HCT116 (cell line): ENCODE results near the gene PNP. TPM values are rescaled to one million over a fixed set of nuclear protein-coding genes. Genes with fewer than 3 reads are reported as not detected.

Source experiments
- ATAC-seq: fragments of 200-7000 bp; cut with Tn5 transposase; 2 replicates; pipeline ENCODE4 v1.9.1; 2020; ENCODE audit warnings: mild to moderate bottlenecking, moderate library complexity
- BruUV-seq: library from RNA; stranded (reverse); fragments of 400-500 nt; replicated peaks from 2 replicates; lab custom pipeline; 2021; lab: Mats Ljungman, UMichigan
- CTCF ChIA-PET: fragments of 300-600 bp; sonication (Branson Sonifier 250); formaldehyde crosslinking; loops from one replicate; lab custom pipeline; 2021; ENCODE audit warnings: antibody characterized with exemption; lab: Charles Lee
- POLR2A ChIA-PET: fragments of 300-600, 350-600 bp; sonication (Branson Sonifier 250); formaldehyde crosslinking; loops from one replicate; lab custom pipeline; 2021; ENCODE audit warnings: antibody characterized with exemption; lab: Charles Lee
- RAD21 ChIA-PET, 2 experiments: fragments of 300-600 bp; sonication (Branson Sonifier 250); formaldehyde crosslinking; loops; one replicate each; lab custom pipeline; 2023; ENCODE audit warnings: low total read pairs in 2 of 2; ENCODE audit not compliant: uncharacterized antibody in 2 of 2, unreplicated experiment in 2 of 2, low non-redundant PET in 1 of 2; lab: Charles Lee
- DNase-seq: peaks from one replicate; pipeline ENCODE4 v3.0.0-alpha.2; 2010; ENCODE audit warnings: low read depth, low spot score
- H2AFZ ChIP-seq: fragments of 200-600 bp; shearing (Covaris generic), sonication (generic); 2 replicates; pipeline ENCODE4 v1.6.1; 2017; ENCODE audit warnings: low read depth, mixed run types, mixed read lengths, antibody characterized with exemption, low read length; ENCODE audit not compliant: poor library complexity, severe bottlenecking
- H3K27ac ChIP-seq: 2 replicates; pipeline ENCODE4 v1.5.1; 2012; ENCODE audit warnings: low read depth, low read length
- H3K27me3 ChIP-seq: fragments of 200-600 bp; sonication (generic); 2 replicates; pipeline ENCODE4 v1.6.1; 2016; ENCODE audit warnings: mixed run types, low read length, mixed read lengths; ENCODE audit not compliant: insufficient read depth
- H3K36me3 ChIP-seq, 2 experiments: fragments of 200-500 bp in 1 of 2; fragments of 200-600 bp in 1 of 2; sonication (Bioruptor generic) in 1 of 2; sonication (generic) in 1 of 2; 2 replicates each; pipeline versions ENCODE4 v1.5.1 to v1.6.1; 2014 to 2016; ENCODE audit warnings: low read length in 2 of 2, inconsistent platforms in 1 of 2, mixed read lengths in 1 of 2, mixed run types in 1 of 2; ENCODE audit not compliant: insufficient read depth in 2 of 2, control insufficient read depth in 1 of 2
- H3K4me1 ChIP-seq, 2 experiments: fragments of 200-600 bp in 1 of 2; sonication (generic) in 1 of 2; 2 replicates each; pipeline versions ENCODE4 v1.5.1 to v1.6.1; 2012 to 2017; ENCODE audit warnings: low read length in 2 of 2, inconsistent platforms in 1 of 2, mild to moderate bottlenecking in 1 of 2, mixed read lengths in 1 of 2, mixed run types in 1 of 2, moderate library complexity in 1 of 2; ENCODE audit not compliant: insufficient read depth in 2 of 2, control insufficient read depth in 1 of 2
- H3K4me2 ChIP-seq: fragments of 200-600 bp; sonication (generic); 2 replicates; pipeline ENCODE4 v1.6.1; 2017; ENCODE audit warnings: mixed run types, low read length, mixed read lengths
- H3K4me3 ChIP-seq, 2 experiments: fragments of 200-600 bp in 1 of 2; sonication (generic) in 1 of 2; replicated peaks in 1 of 2; 2 replicates each; pipeline ENCODE4 v1.5.1; 2011 to 2016; ENCODE audit warnings: low read length in 2 of 2, control low read depth in 1 of 2, low read depth in 1 of 2, mild to moderate bottlenecking in 1 of 2, mixed read lengths in 1 of 2, mixed run types in 1 of 2
- H3K79me2 ChIP-seq: fragments of 200-600 bp; sonication (generic); 2 replicates; pipeline ENCODE4 v1.6.1; 2017; ENCODE audit warnings: mild to moderate bottlenecking, mixed run types, low read length, moderate library complexity, mixed read lengths; ENCODE audit not compliant: insufficient read depth
- H3K9ac ChIP-seq: fragments of 200-600 bp; sonication (generic); 2 replicates; pipeline ENCODE4 v1.6.1; 2016; ENCODE audit warnings: low read length, mixed read lengths
- H3K9me2 ChIP-seq: fragments of 200-600 bp; sonication (generic), shearing (Covaris generic); 2 replicates; pipeline ENCODE4 v1.6.1; 2017; ENCODE audit warnings: mixed run types, mild to moderate bottlenecking, moderate library complexity; ENCODE audit not compliant: insufficient read depth
- H3K9me3 ChIP-seq, 2 experiments: fragments of 200-500 bp in 1 of 2; fragments of 200-600 bp in 1 of 2; sonication (Bioruptor generic) in 1 of 2; sonication (generic) in 1 of 2; 2 replicates each; pipeline ENCODE4 v1.6.1; 2014 to 2017; ENCODE audit warnings: low read length in 2 of 2, mixed read lengths in 2 of 2, inconsistent platforms in 1 of 2, low read depth in 1 of 2, mild to moderate bottlenecking in 1 of 2, mixed run types in 1 of 2, moderate library complexity in 1 of 2; ENCODE audit not compliant: control insufficient read depth in 1 of 2, insufficient read depth in 1 of 2
- H4K20me1 ChIP-seq: fragments of 200-600 bp; sonication (generic), shearing (Covaris generic); 2 replicates; pipeline ENCODE4 v1.6.1; 2017; ENCODE audit warnings: mixed run types, mild to moderate bottlenecking, moderate library complexity; ENCODE audit not compliant: insufficient read depth
- CBX3 ChIP-seq: IDR thresholded peaks from 2 replicates; pipeline ENCODE4 v1.6.1; 2012; ENCODE audit warnings: low read depth
- CEBPB ChIP-seq: IDR thresholded peaks from 2 replicates; pipeline ENCODE4 v1.6.1; 2012; ENCODE audit warnings: low read depth
- ELF1 ChIP-seq: IDR thresholded peaks from 2 replicates; pipeline ENCODE4 v1.6.1; 2012; ENCODE audit warnings: low read depth, borderline replicate concordance
- EZH2phosphoT487 ChIP-seq: fragments of 200-600 bp; IDR thresholded peaks from 2 replicates; pipeline ENCODE4 v1.6.1; 2018; ENCODE audit warnings: antibody characterized with exemption, borderline replicate concordance
- JUND ChIP-seq: IDR thresholded peaks from 2 replicates; pipeline ENCODE4 v1.6.1; 2012
- POLR2A ChIP-seq: IDR thresholded peaks from 2 replicates; pipeline ENCODE4 v1.7.0; 2011; ENCODE audit warnings: borderline replicate concordance; ENCODE audit not compliant: insufficient read depth, insufficient read length; ENCODE audit errors: extremely low read depth
- POLR2AphosphoS5 ChIP-seq: IDR thresholded peaks from 2 replicates; pipeline ENCODE4 v1.6.1; 2011; ENCODE audit warnings: mild to moderate bottlenecking, low read depth, low read length, moderate library complexity
- RAD21 ChIP-seq: IDR thresholded peaks from 2 replicates; pipeline ENCODE4 v1.6.1; 2012; ENCODE audit warnings: low read depth, mild to moderate bottlenecking
- SIN3A ChIP-seq: IDR thresholded peaks from 2 replicates; pipeline ENCODE4 v1.6.1; 2012; ENCODE audit warnings: low read depth
- SP1 ChIP-seq: IDR thresholded peaks from 2 replicates; pipeline ENCODE4 v1.6.1; 2012; ENCODE audit warnings: low read depth
- SRF ChIP-seq: IDR thresholded peaks from 2 replicates; pipeline ENCODE4 v1.6.1; 2012; ENCODE audit warnings: low read depth
- TCF7L2 ChIP-seq: IDR thresholded peaks from 2 replicates; pipeline ENCODE4 v1.7.0; 2011; ENCODE audit warnings: borderline replicate concordance, inconsistent platforms; ENCODE audit not compliant: insufficient read depth, insufficient read length; ENCODE audit errors: extremely low read depth
- ZFX ChIP-seq: fragments of 450-650 bp; IDR thresholded peaks from 2 replicates; pipeline ENCODE4 v1.6.1; 2017
- intact Hi-C: fragments of 100-400 bp; cut with micrococcal nuclease; formaldehyde crosslinking; loops from 2 replicates; pipeline ENCODE4 v1.10.0; 2022
- total RNA-seq: library from RNA; stranded (reverse); gene quantifications from one replicate; pipeline ENCODE4 v1.2.1, GENCODE V29; 2021; ENCODE audit not compliant: unreplicated experiment
- TF ChIP-seq, protein P1 (sequence below): IDR thresholded peaks from 2 replicates; pipeline ENCODE4 v1.6.1; 2012
- TF ChIP-seq, protein P2 (sequence below): IDR thresholded peaks from 2 replicates; pipeline ENCODE4 v1.6.1; 2012

PNP gene
- total RNA-seq, 1 experiment from 2014 or later, result 63.0 TPM

DNA sequence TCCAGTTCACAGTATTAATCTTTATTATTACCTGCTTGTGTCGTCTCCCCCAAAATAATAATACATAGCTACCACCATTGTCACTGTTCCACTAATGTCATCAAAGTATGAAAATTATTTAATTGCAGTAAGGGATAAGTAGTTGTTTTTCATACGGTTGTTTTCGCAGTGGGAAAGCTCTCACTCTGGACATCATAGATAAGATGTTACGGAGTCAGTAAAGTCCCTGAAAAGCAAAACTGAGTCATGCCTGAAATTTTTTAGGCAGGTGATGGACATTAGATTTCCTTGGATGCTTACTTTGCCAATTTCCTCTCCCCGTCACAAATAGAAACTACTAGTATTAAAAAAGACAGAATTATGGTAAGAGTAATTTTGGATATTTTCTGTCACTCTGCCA, 13.2 kb downstream of the PNP start:
- Histone ChIP-seq H3K4me2 (no peak overlapping the region), H2AFZ (no peak overlapping the region), H3K9me3 (no peaks in the 10 kb centered on the region), H3K36me3 (peaks cover 3 to 4% of the 10 kb centered on the region in 2 experiments; a peak in 2 of 4 replicates), H3K4me1 (no peaks in the 10 kb centered on the region), H4K20me1 (no peaks in the 10 kb centered on the region), H3K27me3 (no peaks in the 10 kb centered on the region), H3K9me2 (no peaks in the 10 kb centered on the region), H3K4me3 (no peak overlapping the region), H3K79me2 (no peaks in the 10 kb centered on the region), H3K9ac (no peak overlapping the region), H3K27ac (no peak overlapping the region)
- CTCF ChIA-PET, result no interaction called here
- RAD21 ChIA-PET, result no interaction called here
- no peak for TF ChIP-seq SP1
- TF ChIP-seq CEBPB, result no peak
- no peak for TF ChIP-seq CBX3
- no peak for TF ChIP-seq ELF1
- no TSS peak for BruUV-seq
- no peak for ATAC-seq
- DNase-seq, result no peak
- intact Hi-C loops, result no loop called here
- POLR2A ChIA-PET, result interaction anchor here (2.4 kb wide), 1 partner anchor 13 kb away, joined by 14 read pairs; the partner anchor contains the start of gene PNP

DNA sequence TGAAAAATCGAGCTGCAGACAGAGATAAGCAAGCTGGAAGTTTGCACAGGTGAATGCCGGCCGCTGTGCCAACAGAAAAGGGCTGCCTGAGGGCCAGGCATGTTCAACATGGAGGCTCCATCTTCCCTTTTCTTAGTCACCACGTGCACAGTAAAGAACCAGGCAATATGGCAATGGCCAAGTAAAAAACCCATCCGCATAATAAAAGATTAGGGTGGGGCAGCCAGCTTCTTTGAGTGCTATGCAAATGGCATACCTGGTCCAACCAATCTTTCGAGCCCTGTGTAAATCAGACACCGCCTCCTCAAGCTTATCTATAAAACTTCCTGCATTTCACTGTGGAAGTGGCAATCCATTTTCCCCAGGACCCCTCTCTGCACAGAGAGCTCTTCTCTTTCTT, 16.7 kb downstream of the PNP start:
- Histone ChIP-seq H3K79me2 (no peaks in the 10 kb centered on the region), H3K4me2 (no peak overlapping the region), H4K20me1 (no peaks in the 10 kb centered on the region), H3K27me3 (no peaks in the 10 kb centered on the region), H3K9me3 (no peaks in the 10 kb centered on the region), H3K9ac (no peak overlapping the region), H3K4me3 (no peak overlapping the region), H3K36me3 (no peaks in the 10 kb centered on the region), H3K4me1 (peaks cover 5 to 17% of the 10 kb centered on the region in 2 experiments; a peak in 2 of 4 replicates), H2AFZ (no peak overlapping the region), H3K9me2 (no peaks in the 10 kb centered on the region), H3K27ac (no peak overlapping the region)
- BruUV-seq, result no TSS peak
- POLR2A ChIA-PET, result interaction anchor here (2.9 kb wide), 1 partner anchor 16 kb away, joined by 8 read pairs; the partner anchor contains the start of gene PNP
- ATAC-seq (no peak), DNase-seq (no peak)
- no peak for TF ChIP-seq ZFX
- no peak for TF ChIP-seq EZH2phosphoT487
- TF ChIP-seq JUND, result no peak
- no peak for TF ChIP-seq SP1
- TF ChIP-seq POLR2A, result no peak
- TF ChIP-seq SIN3A, result no peak
- no peak for TF ChIP-seq CBX3
- TF ChIP-seq, protein P1, sequence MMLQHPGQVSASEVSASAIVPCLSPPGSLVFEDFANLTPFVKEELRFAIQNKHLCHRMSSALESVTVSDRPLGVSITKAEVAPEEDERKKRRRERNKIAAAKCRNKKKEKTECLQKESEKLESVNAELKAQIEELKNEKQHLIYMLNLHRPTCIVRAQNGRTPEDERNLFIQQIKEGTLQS, result no peak
- TF ChIP-seq SRF, result no peak
- TF ChIP-seq ELF1, result no peak
- TF ChIP-seq CEBPB, result no peak
- TF ChIP-seq RAD21, result no peak
- TF ChIP-seq, protein P2, sequence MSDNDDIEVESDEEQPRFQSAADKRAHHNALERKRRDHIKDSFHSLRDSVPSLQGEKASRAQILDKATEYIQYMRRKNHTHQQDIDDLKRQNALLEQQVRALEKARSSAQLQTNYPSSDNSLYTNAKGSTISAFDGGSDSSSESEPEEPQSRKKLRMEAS, result no peak
- TF ChIP-seq POLR2AphosphoS5, result no peak
- no peak for TF ChIP-seq TCF7L2
- RAD21 ChIA-PET, result no interaction called here
- CTCF ChIA-PET, result interaction anchor here (1.0 kb wide), 1 partner anchor 13 kb away, joined by 4 read pairs; no protein-coding TSS in a partner anchor
- intact Hi-C loops, result no loop called here
